ENCODE measurements around the gene PSAPL1. TPM values are rescaled to one million over a fixed set of nuclear protein-coding genes. Genes with fewer than 3 reads are reported as not detected.

PSAPL1 gene
- total RNA-seq (2021): 0.05 TPM in 1 of 3 replicates, not detected in the others
- Bru-seq, nascent RNA: not detected
- long read RNA-seq, experiment 1: 0 reads
- long read RNA-seq, experiment 2: 0 reads
- long read RNA-seq, experiment 3: 0 reads

GRCh38 chr4:7434766-7435150 lies at the start of gene PSAPL1:
Gene PSAPL1 (minus strand): TSS chr4:7434930. CDS start chr4:7434879, 51 bp downstream.
- H3K36me3 Mint-ChIP-seq: peaks cover 7% of the 10 kb centered on the region; the same call in 1 of the 2 replicates
- no peak within 1 kb of the TSS for H3K4me3 Mint-ChIP-seq
- H3K27me3 Mint-ChIP-seq (ENCODE audit: low read depth): peaks cover 7% of the 10 kb centered on the region
- H3K9me3 Mint-ChIP-seq: peaks cover 14% of the 10 kb centered on the region
- TF ChIP-seq GRHL2 (CRISPR knock-in tag; IDR thresholded peaks at IDR 0.05; ENCODE audit: insufficient replicate concordance, severe bottlenecking) (no peak), EMX1 (CRISPR knock-in tag; IDR thresholded peaks at IDR 0.05) (no peak), E2F5 (CRISPR knock-in tag; IDR thresholded peaks at IDR 0.05) (no peak), ELF4 (CRISPR knock-in tag; IDR thresholded peaks at IDR 0.05; ENCODE audit: low read depth) (no peak), ETV6 (CRISPR knock-in tag; IDR thresholded peaks at IDR 0.05) (no peak), PRDM15 (CRISPR knock-in tag; IDR thresholded peaks at IDR 0.05) (no peak), KAT7 (CRISPR knock-in tag; IDR thresholded peaks at IDR 0.05; ENCODE audit: borderline replicate concordance) (no peak), AR (CRISPR knock-in tag; IDR thresholded peaks at IDR 0.05) (no peak), ZNF121 (CRISPR knock-in tag; IDR thresholded peaks at IDR 0.05) (no peak), USF2 (CRISPR knock-in tag; IDR thresholded peaks at IDR 0.05) (no peak), ZNF416 (CRISPR knock-in tag; IDR thresholded peaks at IDR 0.05) (no peak), GABPB1 (CRISPR knock-in tag; IDR thresholded peaks at IDR 0.05) (no peak), ESRRA (CRISPR knock-in tag; IDR thresholded peaks at IDR 0.05; ENCODE audit: borderline replicate concordance) (no peak), FOXP4 (CRISPR knock-in tag; IDR thresholded peaks at IDR 0.05) (no peak), TEAD1 (CRISPR knock-in tag; IDR thresholded peaks at IDR 0.05) (no peak), OVOL2 (CRISPR knock-in tag; IDR thresholded peaks at IDR 0.05; ENCODE audit: borderline replicate concordance) (no peak), RORB (CRISPR knock-in tag; IDR thresholded peaks at IDR 0.05) (no peak), ZNF281 (CRISPR knock-in tag; IDR thresholded peaks at IDR 0.05) (no peak), HMGXB4 (CRISPR knock-in tag; IDR thresholded peaks at IDR 0.05) (no peak)
- ChIA-PET POLR2A (no interaction called here), CTCF (interaction anchor here (1.1 kb wide), 1 partner anchor 333 kb away, joined by 4 read pairs; no protein-coding TSS in a partner anchor)
- H3K27ac Mint-ChIP-seq: no peak within 1 kb of the TSS
- ATAC-seq (peak; percentile 76), DNase-seq (ENCODE audit: low spot score) (peak; percentile 43)
- H3K4me1 Mint-ChIP-seq: peaks cover 21% of the 10 kb centered on the region
